Panc1 (cell line): ENCODE measurements around the gene PSMB7. TPM values are rescaled to one million over a fixed set of nuclear protein-coding genes. Genes with fewer than 3 reads are reported as not detected.

Source experiments
- ATAC-seq: fragments of 200-7000 bp; cut with Tn5 transposase; 2 replicates; pipeline ENCODE4 v1.9.1; 2020; ENCODE audit warnings: mild to moderate bottlenecking, moderate library complexity
- BruUV-seq: library from RNA; stranded (reverse); fragments of 400-500 nt; replicated peaks from 2 replicates; lab custom pipeline; 2021; lab: Mats Ljungman, UMichigan
- CTCF ChIA-PET: fragments of 300-600 bp; sonication (Branson Sonifier 250); formaldehyde crosslinking; loops from one replicate; lab custom pipeline; 2022; ENCODE audit warnings: antibody characterized with exemption; lab: Charles Lee
- POLR2A ChIA-PET: fragments of 300-600 bp; sonication (Branson Sonifier 250); formaldehyde crosslinking; loops from one replicate; lab custom pipeline; 2022; ENCODE audit warnings: antibody characterized with exemption; lab: Charles Lee
- DNase-seq: peaks from one replicate; pipeline ENCODE4 v3.0.0-alpha.2; 2010; ENCODE audit warnings: low read depth, low spot score
- H3K27ac ChIP-seq: 2 replicates; pipeline ENCODE4 v1.5.1; 2011; ENCODE audit warnings: mild to moderate bottlenecking, low read length, inconsistent platforms
- H3K27me3 ChIP-seq: fragments of 200-500 bp; sonication (Bioruptor generic); 2 replicates; pipeline ENCODE4 v1.6.0; 2014; ENCODE audit warnings: low read length, inconsistent platforms; ENCODE audit not compliant: control insufficient read depth, insufficient read depth
- H3K36me3 ChIP-seq: fragments of 200-500 bp; sonication (Bioruptor generic); 2 replicates; pipeline ENCODE4 v1.5.1; 2014; ENCODE audit warnings: inconsistent platforms, mild to moderate bottlenecking, low read length, moderate library complexity; ENCODE audit not compliant: control insufficient read depth, insufficient read depth
- H3K4me1 ChIP-seq: 2 replicates; pipeline ENCODE4 v1.5.1; 2011; ENCODE audit warnings: inconsistent platforms, mild to moderate bottlenecking, low read length, moderate library complexity; ENCODE audit not compliant: control insufficient read depth, insufficient read depth
- H3K4me3 ChIP-seq, 2 experiments: 2 replicates each; pipeline ENCODE4 v1.5.1; 2011 to 2012; ENCODE audit warnings: low read depth in 2 of 2, low read length in 2 of 2, mild to moderate bottlenecking in 2 of 2, inconsistent platforms in 1 of 2, moderate library complexity in 1 of 2
- H3K9me3 ChIP-seq: fragments of 200-500 bp; sonication (Bioruptor generic); 2 replicates; pipeline ENCODE4 v1.5.1; 2014; ENCODE audit warnings: low read depth, mild to moderate bottlenecking, inconsistent platforms, low read length, moderate library complexity; ENCODE audit not compliant: control insufficient read depth, insufficient read depth
- POLR2AphosphoS5 ChIP-seq: IDR thresholded peaks from 2 replicates; pipeline ENCODE4 v1.6.1; 2012; ENCODE audit warnings: mild to moderate bottlenecking, low read depth, low read length, moderate library complexity
- SIN3A ChIP-seq: IDR thresholded peaks from 2 replicates; pipeline ENCODE4 v1.6.1; 2012; ENCODE audit warnings: low read depth, mild to moderate bottlenecking, low read length, moderate library complexity, borderline replicate concordance; ENCODE audit not compliant: insufficient read depth
- TCF7L2 ChIP-seq: IDR thresholded peaks from 2 replicates; pipeline ENCODE4 v1.6.1; 2011; ENCODE audit warnings: mild to moderate bottlenecking, low read depth, low read length, inconsistent platforms
- in situ Hi-C: cut with HindIII; loops from 2 replicates; pipeline ENCODE4 v1.10.0; 2016; ENCODE audit warnings: low sequenced_read_pairs, low pct_unique_long_range_greater_than_20kb
- intact Hi-C: fragments of 100-400 bp; cut with micrococcal nuclease; formaldehyde crosslinking; loops from one replicate; pipeline ENCODE4 v1.10.0; 2022; ENCODE audit not compliant: unreplicated experiment
- total RNA-seq: library from RNA; stranded (reverse); gene quantifications from one replicate; pipeline ENCODE4 v1.2.1, GENCODE V29; 2021; ENCODE audit not compliant: unreplicated experiment
- TF ChIP-seq, protein P1 (sequence below): fragments of 450-650 bp; IDR thresholded peaks from 2 replicates; pipeline ENCODE4 v1.5.1; 2017; ENCODE audit warnings: mild to moderate bottlenecking
- TF ChIP-seq, protein P2 (sequence below), 2 experiments: IDR thresholded peaks; 2 replicates each; pipeline ENCODE4 v1.6.1; 2011 to 2012; ENCODE audit warnings: low read depth in 2 of 2, control low read depth in 1 of 2, low read length in 1 of 2, mild to moderate bottlenecking in 1 of 2, moderate library complexity in 1 of 2; ENCODE audit not compliant: insufficient read depth in 1 of 2

The PSMB7 gene
- total RNA-seq, 1 experiment from 2014 or later, result 167 TPM

DNA sequence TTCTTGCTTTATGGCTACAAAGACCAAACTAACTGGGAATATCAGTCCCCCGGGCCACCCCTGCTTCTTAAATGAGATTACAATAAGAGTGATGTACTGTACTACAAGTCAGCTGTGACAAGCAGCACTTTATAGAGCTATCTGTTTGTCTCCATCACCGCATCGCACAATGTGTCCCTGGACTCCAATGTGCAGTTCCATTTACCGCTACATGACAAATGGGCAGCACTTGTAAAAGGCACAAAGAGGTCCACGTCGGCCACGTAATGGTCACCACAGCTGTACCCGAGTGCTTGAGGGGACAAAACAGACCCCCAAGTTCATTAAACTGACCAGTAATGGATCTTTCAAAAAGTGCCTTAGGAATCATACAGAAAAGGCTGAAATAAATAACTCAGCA, 54.1 kb downstream of the PSMB7 start:
- no peak overlapping the region for H3K27ac ChIP-seq
- no peak for DNase-seq
- no TSS peak for BruUV-seq
- TF ChIP-seq, protein P1, sequence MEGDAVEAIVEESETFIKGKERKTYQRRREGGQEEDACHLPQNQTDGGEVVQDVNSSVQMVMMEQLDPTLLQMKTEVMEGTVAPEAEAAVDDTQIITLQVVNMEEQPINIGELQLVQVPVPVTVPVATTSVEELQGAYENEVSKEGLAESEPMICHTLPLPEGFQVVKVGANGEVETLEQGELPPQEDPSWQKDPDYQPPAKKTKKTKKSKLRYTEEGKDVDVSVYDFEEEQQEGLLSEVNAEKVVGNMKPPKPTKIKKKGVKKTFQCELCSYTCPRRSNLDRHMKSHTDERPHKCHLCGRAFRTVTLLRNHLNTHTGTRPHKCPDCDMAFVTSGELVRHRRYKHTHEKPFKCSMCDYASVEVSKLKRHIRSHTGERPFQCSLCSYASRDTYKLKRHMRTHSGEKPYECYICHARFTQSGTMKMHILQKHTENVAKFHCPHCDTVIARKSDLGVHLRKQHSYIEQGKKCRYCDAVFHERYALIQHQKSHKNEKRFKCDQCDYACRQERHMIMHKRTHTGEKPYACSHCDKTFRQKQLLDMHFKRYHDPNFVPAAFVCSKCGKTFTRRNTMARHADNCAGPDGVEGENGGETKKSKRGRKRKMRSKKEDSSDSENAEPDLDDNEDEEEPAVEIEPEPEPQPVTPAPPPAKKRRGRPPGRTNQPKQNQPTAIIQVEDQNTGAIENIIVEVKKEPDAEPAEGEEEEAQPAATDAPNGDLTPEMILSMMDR, result no peak
- TF ChIP-seq SIN3A, result no peak
- TF ChIP-seq POLR2AphosphoS5, result no peak
- TF ChIP-seq, protein P2, sequence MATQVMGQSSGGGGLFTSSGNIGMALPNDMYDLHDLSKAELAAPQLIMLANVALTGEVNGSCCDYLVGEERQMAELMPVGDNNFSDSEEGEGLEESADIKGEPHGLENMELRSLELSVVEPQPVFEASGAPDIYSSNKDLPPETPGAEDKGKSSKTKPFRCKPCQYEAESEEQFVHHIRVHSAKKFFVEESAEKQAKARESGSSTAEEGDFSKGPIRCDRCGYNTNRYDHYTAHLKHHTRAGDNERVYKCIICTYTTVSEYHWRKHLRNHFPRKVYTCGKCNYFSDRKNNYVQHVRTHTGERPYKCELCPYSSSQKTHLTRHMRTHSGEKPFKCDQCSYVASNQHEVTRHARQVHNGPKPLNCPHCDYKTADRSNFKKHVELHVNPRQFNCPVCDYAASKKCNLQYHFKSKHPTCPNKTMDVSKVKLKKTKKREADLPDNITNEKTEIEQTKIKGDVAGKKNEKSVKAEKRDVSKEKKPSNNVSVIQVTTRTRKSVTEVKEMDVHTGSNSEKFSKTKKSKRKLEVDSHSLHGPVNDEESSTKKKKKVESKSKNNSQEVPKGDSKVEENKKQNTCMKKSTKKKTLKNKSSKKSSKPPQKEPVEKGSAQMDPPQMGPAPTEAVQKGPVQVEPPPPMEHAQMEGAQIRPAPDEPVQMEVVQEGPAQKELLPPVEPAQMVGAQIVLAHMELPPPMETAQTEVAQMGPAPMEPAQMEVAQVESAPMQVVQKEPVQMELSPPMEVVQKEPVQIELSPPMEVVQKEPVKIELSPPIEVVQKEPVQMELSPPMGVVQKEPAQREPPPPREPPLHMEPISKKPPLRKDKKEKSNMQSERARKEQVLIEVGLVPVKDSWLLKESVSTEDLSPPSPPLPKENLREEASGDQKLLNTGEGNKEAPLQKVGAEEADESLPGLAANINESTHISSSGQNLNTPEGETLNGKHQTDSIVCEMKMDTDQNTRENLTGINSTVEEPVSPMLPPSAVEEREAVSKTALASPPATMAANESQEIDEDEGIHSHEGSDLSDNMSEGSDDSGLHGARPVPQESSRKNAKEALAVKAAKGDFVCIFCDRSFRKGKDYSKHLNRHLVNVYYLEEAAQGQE (IDR thresholded peaks at IDR 0.05; ENCODE audit: insufficient read depth in 1 of 2, low read depth in 2 of 2, low read length in 1 of 2), result no peak
- TF ChIP-seq TCF7L2, result no peak
- no peak overlapping the region for H3K4me3 ChIP-seq
- intact Hi-C loops (no loop called here), in situ Hi-C loops (no loop called here)
- ChIA-PET POLR2A (interaction anchor here (0.6 kb wide), 1 partner anchor 47 kb away, joined by 4 read pairs; no protein-coding TSS in a partner anchor), CTCF (no interaction called here)
- no peak for ATAC-seq
- no peaks in the 10 kb centered on the region for H3K27me3 ChIP-seq
- no peaks in the 10 kb centered on the region for H3K9me3 ChIP-seq
- no peaks in the 10 kb centered on the region for H3K36me3 ChIP-seq
- H3K4me1 ChIP-seq, result peaks cover 22% of the 10 kb centered on the region

DNA sequence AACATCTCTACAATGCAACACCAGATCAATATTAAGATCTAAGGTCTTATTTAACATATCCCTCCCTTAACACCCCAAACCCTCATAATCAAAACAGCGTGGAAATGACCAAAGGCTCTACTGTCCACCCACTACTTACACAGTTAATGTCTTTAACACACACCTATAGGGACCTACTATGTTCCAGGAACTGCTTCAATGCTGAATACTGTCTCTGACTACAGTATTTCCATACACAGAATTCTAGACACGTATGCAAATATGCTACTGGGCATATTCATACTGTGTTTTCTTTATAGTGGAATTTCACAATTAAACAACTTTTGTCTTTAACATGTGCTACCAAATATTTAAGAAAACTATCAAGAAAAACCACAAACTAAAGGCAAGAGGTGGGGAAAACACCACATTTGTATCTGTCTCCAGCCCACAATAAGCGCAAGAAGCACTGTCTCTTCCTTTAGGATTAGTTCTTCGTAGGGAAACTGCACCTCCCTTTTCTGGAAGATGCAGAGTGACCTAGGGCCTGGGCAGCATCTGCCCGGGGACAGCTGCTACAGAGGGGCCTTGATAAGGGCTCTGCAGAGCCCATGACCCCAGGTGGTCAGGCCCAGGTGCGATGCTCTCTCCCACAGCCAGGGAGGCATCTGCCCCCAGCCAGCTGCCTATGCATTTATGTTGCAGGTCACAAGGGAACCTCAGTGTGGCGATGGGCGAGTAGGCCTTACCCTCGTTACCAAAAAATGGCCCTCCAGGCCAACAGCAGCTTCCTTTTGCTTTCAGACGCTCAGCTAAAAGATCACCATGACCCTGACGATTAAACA, 55.2 kb downstream of the PSMB7 start:
- Histone ChIP-seq H3K4me3 (no peak overlapping the region), H3K36me3 (no peaks in the 10 kb centered on the region), H3K27me3 (no peaks in the 10 kb centered on the region), H3K27ac (no peak overlapping the region), H3K4me1 (peaks cover 31% of the 10 kb centered on the region), H3K9me3 (no peaks in the 10 kb centered on the region)
- no TSS peak for BruUV-seq
- ATAC-seq (no peak), DNase-seq (no peak)
- in situ Hi-C loops, result no loop called here
- intact Hi-C loops, result no loop called here
- CTCF ChIA-PET, result no interaction called here
- TF ChIP-seq POLR2AphosphoS5 (no peak), SIN3A (no peak), TCF7L2 (no peak)
- TF ChIP-seq, protein P1, result no peak
- TF ChIP-seq, protein P2 (IDR thresholded peaks at IDR 0.05; ENCODE audit: insufficient read depth in 1 of 2, low read depth in 2 of 2, low read length in 1 of 2), result no peak
- POLR2A ChIA-PET, result no interaction called here
